ENCODE results near the gene HOXC11.

DNA sequence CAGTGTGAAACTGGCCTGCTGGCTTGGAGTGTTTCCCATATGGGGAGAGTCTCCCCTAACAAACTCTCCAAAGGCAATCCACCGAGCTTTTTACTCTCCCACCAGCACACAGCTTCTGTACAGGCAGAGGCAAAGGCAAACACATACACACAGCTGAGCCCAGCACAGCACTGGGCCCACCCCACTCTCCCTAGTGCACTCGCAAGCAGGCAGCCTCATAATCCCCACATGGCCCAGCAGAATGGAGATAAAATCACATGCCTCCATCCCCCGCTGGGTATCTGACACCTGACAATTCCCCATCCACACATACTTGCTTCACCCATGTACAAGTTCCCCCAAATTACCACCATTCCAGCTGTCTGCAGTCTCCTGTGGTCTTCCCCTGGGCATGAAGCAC lies 14.8 kb upstream of the HOXC11 start:
- TF ChIP-seq, protein P1, sequence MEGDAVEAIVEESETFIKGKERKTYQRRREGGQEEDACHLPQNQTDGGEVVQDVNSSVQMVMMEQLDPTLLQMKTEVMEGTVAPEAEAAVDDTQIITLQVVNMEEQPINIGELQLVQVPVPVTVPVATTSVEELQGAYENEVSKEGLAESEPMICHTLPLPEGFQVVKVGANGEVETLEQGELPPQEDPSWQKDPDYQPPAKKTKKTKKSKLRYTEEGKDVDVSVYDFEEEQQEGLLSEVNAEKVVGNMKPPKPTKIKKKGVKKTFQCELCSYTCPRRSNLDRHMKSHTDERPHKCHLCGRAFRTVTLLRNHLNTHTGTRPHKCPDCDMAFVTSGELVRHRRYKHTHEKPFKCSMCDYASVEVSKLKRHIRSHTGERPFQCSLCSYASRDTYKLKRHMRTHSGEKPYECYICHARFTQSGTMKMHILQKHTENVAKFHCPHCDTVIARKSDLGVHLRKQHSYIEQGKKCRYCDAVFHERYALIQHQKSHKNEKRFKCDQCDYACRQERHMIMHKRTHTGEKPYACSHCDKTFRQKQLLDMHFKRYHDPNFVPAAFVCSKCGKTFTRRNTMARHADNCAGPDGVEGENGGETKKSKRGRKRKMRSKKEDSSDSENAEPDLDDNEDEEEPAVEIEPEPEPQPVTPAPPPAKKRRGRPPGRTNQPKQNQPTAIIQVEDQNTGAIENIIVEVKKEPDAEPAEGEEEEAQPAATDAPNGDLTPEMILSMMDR (conservative IDR thresholded peaks at IDR 0.05): no peak
- no peak for TF ChIP-seq EZH2 (IDR thresholded peaks at IDR 0.05; ENCODE audit: low read depth)
